Mesendoderm (in vitro differentiated cells): Measurements from ENCODE around the gene SUN1.

Experiments
- DNase-seq: peaks from one replicate; pipeline ENCODE4 v3.0.0; 2013
- H2AK5ac ChIP-seq: 2 replicates; pipeline ENCODE4 v1.6.1; 2013; ENCODE audit warnings: low read length, inconsistent platforms
- H2BK120ac ChIP-seq: 2 replicates; pipeline ENCODE4 v1.6.1; 2013; ENCODE audit warnings: low read depth, mild to moderate bottlenecking, low read length, moderate library complexity, mixed read lengths
- H2BK15ac ChIP-seq: replicated peaks from 2 replicates; pipeline ENCODE4 v1.6.1; 2013; ENCODE audit warnings: low read depth, mild to moderate bottlenecking, moderate library complexity
- H2BK5ac ChIP-seq: 2 replicates; pipeline ENCODE4 v1.6.1; 2013; ENCODE audit warnings: low read length, inconsistent platforms
- H3K18ac ChIP-seq: 2 replicates; pipeline ENCODE4 v1.6.1; 2013; ENCODE audit warnings: mild to moderate bottlenecking, low read length, mixed read lengths
- H3K23ac ChIP-seq: one replicate; pipeline ENCODE4 v1.6.1; 2013; ENCODE audit warnings: low read length
- H3K27ac ChIP-seq: 2 replicates; pipeline ENCODE4 v1.5.1; 2013; ENCODE audit warnings: low read depth, mild to moderate bottlenecking, inconsistent platforms, low read length, moderate library complexity
- H3K27me3 ChIP-seq: 2 replicates; pipeline ENCODE4 v1.6.1; 2013; ENCODE audit warnings: low read length, control low read depth, mild to moderate bottlenecking, inconsistent platforms; ENCODE audit not compliant: insufficient read depth, poor library complexity
- H3K36me3 ChIP-seq: 2 replicates; pipeline ENCODE4 v1.6.1; 2013; ENCODE audit warnings: low read length, inconsistent platforms; ENCODE audit not compliant: control insufficient read depth, insufficient read depth
- H3K4ac ChIP-seq: one replicate; pipeline ENCODE4 v1.6.1; 2013; ENCODE audit warnings: low read depth, mild to moderate bottlenecking, low read length, moderate library complexity
- H3K4me1 ChIP-seq: 2 replicates; pipeline ENCODE4 v1.6.1; 2013; ENCODE audit warnings: low read depth, low read length, inconsistent platforms; ENCODE audit not compliant: control insufficient read depth
- H3K4me2 ChIP-seq: 2 replicates; pipeline ENCODE4 v1.6.1; 2013; ENCODE audit warnings: low read length
- H3K4me3 ChIP-seq: 2 replicates; pipeline ENCODE4 v1.5.1; 2013; ENCODE audit warnings: mild to moderate bottlenecking, low read length
- H3K56ac ChIP-seq: one replicate; pipeline ENCODE4 v1.6.1; 2013; ENCODE audit warnings: low read length
- H3K79me1 ChIP-seq: 2 replicates; pipeline ENCODE4 v1.6.1; 2013; ENCODE audit warnings: low read length, inconsistent platforms
- H3K79me2 ChIP-seq: 2 replicates; pipeline ENCODE4 v1.6.1; 2013; ENCODE audit warnings: mild to moderate bottlenecking, low read length; ENCODE audit not compliant: control insufficient read depth, insufficient read depth
- H3K9ac ChIP-seq: 2 replicates; pipeline ENCODE4 v1.6.1; 2013; ENCODE audit warnings: low read length, inconsistent platforms
- H4K5ac ChIP-seq: one replicate; pipeline ENCODE4 v1.6.1; 2013; ENCODE audit warnings: low read length
- H4K8ac ChIP-seq: one replicate; pipeline ENCODE4 v1.6.1; 2013; ENCODE audit warnings: low read depth, mild to moderate bottlenecking, control low read depth, low read length, moderate library complexity
- WGBS: extraction: QIAGEN DNeasy Blood & Tissue Kit; methylation state at CpG from one replicate; pipeline ENCODE4 v1.1.7; 2013; ENCODE audit warnings: low lambda C conversion rate, missing lambda C conversion rate; ENCODE audit not compliant: insufficient coverage; ENCODE audit errors: extremely low coverage; 5-methylcytosine and 5-hydroxymethylcytosine counted together

The SUN1 gene

DNA sequence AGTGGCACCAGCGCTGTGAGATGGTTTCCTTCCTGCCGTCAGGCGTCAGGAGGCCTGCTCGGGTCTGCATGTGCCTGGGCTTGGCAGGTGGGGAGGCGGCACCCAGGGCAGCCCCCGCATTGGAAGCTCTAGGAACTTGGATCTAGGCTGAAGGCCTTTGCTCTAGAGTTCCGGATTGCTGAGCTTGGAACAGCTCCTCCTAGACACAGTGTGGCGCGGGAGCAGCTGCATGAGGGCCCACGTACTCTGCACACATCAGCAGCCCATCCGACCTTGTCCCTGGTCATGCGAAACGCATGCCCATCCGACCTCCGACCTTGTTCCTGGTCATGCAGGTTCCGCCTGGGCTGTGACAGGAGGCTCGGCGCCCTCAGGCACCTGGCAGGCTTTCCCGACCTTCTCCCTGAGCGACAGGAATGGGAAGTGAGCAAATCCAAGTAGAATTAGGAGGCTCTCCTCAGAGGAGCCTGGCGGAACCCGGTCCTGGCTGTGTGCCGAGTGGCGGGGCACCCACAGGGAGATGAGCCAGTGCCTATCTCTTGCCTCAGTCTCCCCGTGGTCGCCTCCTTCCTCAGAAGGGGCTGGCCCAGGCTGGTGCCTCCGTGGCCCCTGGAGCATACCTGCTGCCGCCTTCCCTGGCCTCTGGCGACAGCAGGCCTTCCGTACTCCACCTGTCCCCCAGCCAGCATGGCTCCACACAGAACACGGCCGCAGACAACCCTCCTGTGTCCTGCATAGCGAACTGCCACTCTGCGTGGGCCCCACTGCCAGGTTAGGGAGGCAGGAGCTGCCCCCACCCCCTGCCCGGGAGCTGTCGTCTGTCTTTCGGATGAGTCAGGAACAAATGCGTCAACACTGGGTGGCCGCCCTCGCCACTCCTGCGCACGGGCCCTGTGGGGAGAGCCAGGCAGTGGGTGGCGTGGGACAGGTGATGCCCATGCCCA is 56.1 kb downstream of the SUN1 start:
- Histone ChIP-seq H3K4me1 (no peaks in the 10 kb centered on the region), H3K36me3 (peaks cover 5% of the 10 kb centered on the region), H3K4ac (no peak overlapping the region), H2BK15ac (no peak overlapping the region), H3K4me2 (no peak overlapping the region), H3K27ac (no peak overlapping the region), H3K23ac (peak overlapping the region; percentile 45), H3K56ac (peak overlapping the region; percentile 7), H3K9ac (no peak overlapping the region), H3K79me1 (peaks cover 41% of the 10 kb centered on the region), H2BK120ac (no peak overlapping the region), H3K18ac (no peak overlapping the region), H4K5ac (no peak overlapping the region), H3K4me3 (no peak overlapping the region), H2BK5ac (no peak overlapping the region), H2AK5ac (no peak overlapping the region), H3K79me2 (peaks cover 51% of the 10 kb centered on the region), H4K8ac (no peak overlapping the region), H3K27me3 (no peaks in the 10 kb centered on the region)
- no CpG with 5 or more reads among the region's 43 CpGs for WGBS
- no peak for DNase-seq

DNA sequence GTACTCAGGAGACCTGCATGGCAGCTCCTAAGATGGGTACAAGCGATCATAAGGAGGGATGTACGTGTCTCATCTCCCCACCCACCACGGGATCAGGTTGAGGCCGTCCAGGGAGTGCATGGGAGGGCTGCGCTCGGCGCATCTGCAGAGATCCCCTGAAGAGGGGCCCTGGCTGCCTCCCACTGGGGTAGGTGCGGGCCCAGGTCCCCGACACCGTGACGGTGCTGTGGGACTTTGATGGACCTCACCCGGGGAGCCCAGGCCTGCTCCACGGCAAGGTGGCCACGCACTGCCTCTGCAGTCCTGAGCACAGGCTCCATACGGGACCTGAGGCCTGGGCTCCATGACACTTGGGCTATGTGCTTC is 56.7 kb downstream of the SUN1 start:
- Histone ChIP-seq H4K8ac (no peak overlapping the region), H3K4me1 (no peaks in the 10 kb centered on the region), H3K79me1 (peaks cover 35% of the 10 kb centered on the region), H3K23ac (peak overlapping the region; percentile 45), H3K4ac (no peak overlapping the region), H3K4me2 (peak overlapping the region; percentile 6), H3K4me3 (no peak overlapping the region), H3K79me2 (peaks cover 45% of the 10 kb centered on the region), H3K18ac (no peak overlapping the region), H4K5ac (no peak overlapping the region), H2BK5ac (no peak overlapping the region), H2AK5ac (no peak overlapping the region), H3K56ac (peak overlapping the region; percentile 45), H3K9ac (peak overlapping the region; percentile 7), H3K27me3 (no peaks in the 10 kb centered on the region), H2BK120ac (no peak overlapping the region), H3K36me3 (peaks cover 9% of the 10 kb centered on the region), H3K27ac (no peak overlapping the region), H2BK15ac (no peak overlapping the region)
- no peak for DNase-seq
- no CpG with 5 or more reads among the region's 15 CpGs for WGBS

DNA sequence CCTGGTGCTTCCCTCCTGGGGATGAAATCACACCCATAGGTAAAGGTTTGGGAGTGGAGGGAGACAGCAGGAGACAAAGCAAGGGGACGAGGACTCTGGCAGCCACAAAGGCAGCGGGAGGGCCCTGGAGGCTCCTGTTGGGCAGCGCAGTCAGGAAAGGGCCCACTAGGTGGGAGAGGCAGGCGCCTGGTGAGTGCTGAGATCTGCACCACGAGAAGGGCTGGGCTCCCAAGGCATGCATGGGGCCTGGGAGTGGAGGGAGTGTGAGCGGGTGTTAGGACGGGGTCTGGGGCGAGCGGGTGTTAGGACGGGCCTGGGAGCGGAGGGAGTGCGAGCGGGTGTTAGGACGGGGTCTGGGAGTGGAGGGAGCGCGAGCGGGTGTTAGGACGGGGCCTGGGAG is 57.1 kb downstream of the SUN1 start:
- Histone ChIP-seq H3K27me3 (no peaks in the 10 kb centered on the region), H3K23ac (peak overlapping the region; percentile 45), H2BK5ac (no peak overlapping the region), H3K27ac (no peak overlapping the region), H3K79me2 (peaks cover 41% of the 10 kb centered on the region), H3K4me1 (no peaks in the 10 kb centered on the region), H3K56ac (peak overlapping the region; percentile 45), H2BK15ac (no peak overlapping the region), H3K9ac (peak overlapping the region; percentile 7), H3K4me3 (no peak overlapping the region), H3K36me3 (peaks cover 10% of the 10 kb centered on the region), H2BK120ac (no peak overlapping the region), H4K8ac (no peak overlapping the region), H3K4me2 (peak overlapping the region; percentile 6), H3K79me1 (peaks cover 34% of the 10 kb centered on the region), H4K5ac (no peak overlapping the region), H2AK5ac (no peak overlapping the region), H3K4ac (no peak overlapping the region), H3K18ac (no peak overlapping the region)
- no CpG with 5 or more reads among the region's 18 CpGs for WGBS
- DNase-seq, result peak; percentile 51

DNA sequence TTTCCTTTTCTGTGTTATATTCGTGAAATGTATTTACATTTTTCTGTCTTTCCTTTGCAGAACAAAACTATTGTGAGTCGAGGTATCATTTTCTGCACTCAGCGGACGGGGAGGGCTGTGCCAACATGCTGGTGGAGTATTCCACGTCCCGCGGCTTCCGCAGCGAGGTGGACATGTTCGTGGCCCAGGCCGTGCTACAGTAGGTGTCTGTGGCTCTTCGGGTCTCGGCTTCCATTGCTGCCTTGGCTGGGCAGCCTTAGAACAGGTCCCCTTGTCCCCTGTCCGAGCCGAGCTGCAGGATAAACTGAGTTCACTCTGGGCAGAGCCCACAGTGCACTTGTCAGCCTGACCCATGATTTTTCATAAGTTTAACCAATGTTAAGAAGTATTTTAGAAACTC is 58.6 kb downstream of the SUN1 start:
- Histone ChIP-seq H3K27ac (no peak overlapping the region), H4K5ac (no peak overlapping the region), H3K4ac (no peak overlapping the region), H4K8ac (no peak overlapping the region), H3K79me1 (peaks cover 25% of the 10 kb centered on the region), H3K18ac (no peak overlapping the region), H2AK5ac (no peak overlapping the region), H2BK15ac (no peak overlapping the region), H3K4me1 (no peaks in the 10 kb centered on the region), H2BK5ac (no peak overlapping the region), H3K9ac (no peak overlapping the region), H3K56ac (no peak overlapping the region), H3K79me2 (peaks cover 27% of the 10 kb centered on the region), H3K4me3 (no peak overlapping the region), H3K4me2 (no peak overlapping the region), H3K23ac (no peak overlapping the region), H2BK120ac (no peak overlapping the region), H3K27me3 (no peaks in the 10 kb centered on the region), H3K36me3 (peaks cover 14% of the 10 kb centered on the region)
- WGBS, result no CpG with 5 or more reads among the region's 15 CpGs
- no peak for DNase-seq

DNA sequence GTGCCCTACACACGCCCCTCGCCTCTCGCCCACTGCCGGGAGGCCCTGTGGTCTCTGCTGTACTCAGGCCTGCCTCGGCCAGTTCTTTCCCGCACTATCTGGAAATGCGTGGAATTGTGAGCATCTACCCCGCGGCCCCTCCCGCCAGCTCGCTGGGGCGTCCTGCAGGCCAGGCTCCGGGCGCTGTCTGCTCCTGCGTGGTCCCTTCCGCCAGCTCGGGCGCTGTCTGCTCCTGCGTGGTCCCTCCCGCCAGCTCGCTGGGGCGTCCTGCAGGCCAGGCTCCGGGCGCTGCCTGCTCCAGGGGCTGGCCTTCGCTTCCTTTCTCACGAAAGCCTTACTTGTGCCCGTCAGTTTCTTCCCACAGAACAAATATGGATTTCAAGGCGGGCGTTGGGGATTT is 59.0 kb downstream of the SUN1 start:
- no peak overlapping the region for H4K8ac ChIP-seq
- H2BK120ac ChIP-seq, result no peak overlapping the region
- no peak overlapping the region for H2BK5ac ChIP-seq
- H3K4me1 ChIP-seq, result no peaks in the 10 kb centered on the region
- H3K27ac ChIP-seq, result no peak overlapping the region
- no peak overlapping the region for H3K4ac ChIP-seq
- no peak overlapping the region for H3K4me2 ChIP-seq
- no peak overlapping the region for H3K4me3 ChIP-seq
- H3K36me3 ChIP-seq, result peaks cover 14% of the 10 kb centered on the region
- no peak overlapping the region for H4K5ac ChIP-seq
- no peak overlapping the region for H3K18ac ChIP-seq
- WGBS, result no CpG with 5 or more reads among the region's 29 CpGs
- no peak overlapping the region for H3K9ac ChIP-seq
- H3K27me3 ChIP-seq, result no peaks in the 10 kb centered on the region
- H2BK15ac ChIP-seq, result no peak overlapping the region
- no peak for DNase-seq
- H2AK5ac ChIP-seq, result no peak overlapping the region
- H3K79me1 ChIP-seq, result peaks cover 22% of the 10 kb centered on the region
- H3K79me2 ChIP-seq, result peaks cover 23% of the 10 kb centered on the region
- H3K23ac ChIP-seq, result no peak overlapping the region
- H3K56ac ChIP-seq, result no peak overlapping the region
